GM21367 (cell line): ENCODE data around the gene LLCFC1.

ENCODE experiments used
- ATAC-seq: cut with Tn5 transposase; IDR thresholded peaks from one replicate; pipeline ENCODE4 v1.9.1; 2021; ENCODE audit not compliant: unreplicated experiment

Gene LLCFC1

GRCh38 chr7:142910031-142910433 is 29.3 kb upstream of the LLCFC1 start:
- ATAC-seq: no peak

- no peak for ATAC-seq
Observed at GRCh38 chr7:142910481-142910880, 28.8 kb upstream of the LLCFC1 start.

GRCh38 chr7:142913051-142913450 is 26.2 kb upstream of the LLCFC1 start:
- no peak for ATAC-seq

GRCh38 chr7:142913566-142913965 is 25.7 kb upstream of the LLCFC1 start:
- no peak for ATAC-seq

- no peak for ATAC-seq
Observed at GRCh38 chr7:142914121-142914520, 25.2 kb upstream of the LLCFC1 start.

GRCh38 chr7:142915315-142915714 is 24.0 kb upstream of the LLCFC1 start:
- ATAC-seq: no peak

- ATAC-seq: no peak
Observed at GRCh38 chr7:142916508-142916907, 22.8 kb upstream of the LLCFC1 start.

GRCh38 chr7:142917447-142917846 is 21.8 kb upstream of the LLCFC1 start:
- no peak for ATAC-seq

GRCh38 chr7:142918901-142919300 is 20.4 kb upstream of the LLCFC1 start:
- no peak for ATAC-seq

- ATAC-seq: no peak
Observed at GRCh38 chr7:142919656-142920055, 19.6 kb upstream of the LLCFC1 start.

- no peak for ATAC-seq
Observed at GRCh38 chr7:142923391-142923790, 15.9 kb upstream of the LLCFC1 start.

- ATAC-seq: no peak
Observed at GRCh38 chr7:142925413-142925812, 13.9 kb upstream of the LLCFC1 start.

- ATAC-seq: no peak
Observed at GRCh38 chr7:142927085-142927745, 12.1 kb upstream of the LLCFC1 start.

GRCh38 chr7:142927949-142928348 is 11.3 kb upstream of the LLCFC1 start:
- ATAC-seq: no peak

GRCh38 chr7:142930126-142930730 is 9.1 kb upstream of the LLCFC1 start:
- no peak for ATAC-seq

GRCh38 chr7:142932386-142933091 is 6.7 kb upstream of the LLCFC1 start:
- no peak for ATAC-seq

- ATAC-seq: no peak
Observed at GRCh38 chr7:142933092-142933475, 6.2 kb upstream of the LLCFC1 start.

GRCh38 chr7:142933624-142934023 is 5.7 kb upstream of the LLCFC1 start, which contains the start of gene TRPV5:
TRPV5 (minus strand) TSS chr7:142933746; CDS start chr7:142933459, 287 bp downstream.
- ATAC-seq: no peak

- no peak for ATAC-seq
Observed at GRCh38 chr7:142934056-142934455, 5.2 kb upstream of the LLCFC1 start.

- ATAC-seq: no peak
Observed at GRCh38 chr7:142935941-142936565, 3.2 kb upstream of the LLCFC1 start.

- ATAC-seq: no peak
Observed at GRCh38 chr7:142938611-142939010, 673 bp upstream of the LLCFC1 start.
